ENCODE data around the gene CELF4. TPM values are rescaled to one million over a fixed set of nuclear protein-coding genes. Genes with fewer than 3 reads are reported as not detected.

Gene CELF4
- total RNA-seq, 1 experiment from 2014 or later = not detected

- Histone ChIP-seq H3K4me3 (no peak overlapping the region), H3K9me3 (replicated peaks) (no peaks in the 10 kb centered on the region), H3K27ac (no peak overlapping the region), H3K36me3 (no peaks in the 10 kb centered on the region), H3K4me1 (no peaks in the 10 kb centered on the region), H3K27me3 (no peaks in the 10 kb centered on the region)
- DNase-seq = no peak
Observed at GRCh38 chr18:37302519-37302918, 263.1 kb downstream of the CELF4 start.

- H3K4me1 ChIP-seq = no peaks in the 10 kb centered on the region
- H3K9me3 ChIP-seq (replicated peaks) = no peaks in the 10 kb centered on the region
- no peaks in the 10 kb centered on the region for H3K36me3 ChIP-seq
- no peaks in the 10 kb centered on the region for H3K27me3 ChIP-seq
- peak; percentile 36 to 52 for DNase-seq
- H3K27ac ChIP-seq = no peak overlapping the region
- no peak overlapping the region for H3K4me3 ChIP-seq
Observed at GRCh38 chr18:37299471-37300304, 265.9 kb downstream of the CELF4 start.

GRCh38 chr18:37298816-37299215 lies 266.8 kb downstream of the CELF4 start:
- Histone ChIP-seq H3K4me3 (no peak overlapping the region), H3K36me3 (no peaks in the 10 kb centered on the region), H3K9me3 (replicated peaks) (no peaks in the 10 kb centered on the region), H3K27me3 (no peaks in the 10 kb centered on the region), H3K4me1 (no peaks in the 10 kb centered on the region), H3K27ac (no peak overlapping the region)
- no peak for DNase-seq

- no peaks in the 10 kb centered on the region for H3K36me3 ChIP-seq
- H3K4me1 ChIP-seq = no peaks in the 10 kb centered on the region
- H3K9me3 ChIP-seq (replicated peaks) = no peaks in the 10 kb centered on the region
- H3K27me3 ChIP-seq = no peaks in the 10 kb centered on the region
- no peak overlapping the region for H3K27ac ChIP-seq
- H3K4me3 ChIP-seq = no peak overlapping the region
- no peak for DNase-seq
Observed at GRCh38 chr18:37297106-37297505, 268.5 kb downstream of the CELF4 start.

- DNase-seq = peak; percentile 6 to 22
- Histone ChIP-seq H3K27me3 (no peaks in the 10 kb centered on the region), H3K4me1 (no peaks in the 10 kb centered on the region), H3K4me3 (no peak overlapping the region), H3K36me3 (no peaks in the 10 kb centered on the region), H3K9me3 (replicated peaks) (no peaks in the 10 kb centered on the region), H3K27ac (no peak overlapping the region)
Observed at GRCh38 chr18:37294951-37295350, 270.6 kb downstream of the CELF4 start.

- no peaks in the 10 kb centered on the region for H3K9me3 ChIP-seq (replicated peaks)
- H3K27me3 ChIP-seq = no peaks in the 10 kb centered on the region
- H3K4me3 ChIP-seq = no peak overlapping the region
- no peaks in the 10 kb centered on the region for H3K36me3 ChIP-seq
- H3K27ac ChIP-seq = no peak overlapping the region
- no peaks in the 10 kb centered on the region for H3K4me1 ChIP-seq
- DNase-seq = no peak
Observed at GRCh38 chr18:37293359-37293758, 272.2 kb downstream of the CELF4 start.

GRCh38 chr18:37289423-37289822 lies 276.2 kb downstream of the CELF4 start:
- Histone ChIP-seq H3K27me3 (no peaks in the 10 kb centered on the region), H3K4me3 (no peak overlapping the region), H3K4me1 (no peaks in the 10 kb centered on the region), H3K27ac (no peak overlapping the region), H3K36me3 (no peaks in the 10 kb centered on the region), H3K9me3 (replicated peaks) (no peaks in the 10 kb centered on the region)
- peak; percentile 48 to 52 for DNase-seq

- no peaks in the 10 kb centered on the region for H3K27me3 ChIP-seq
- H3K27ac ChIP-seq = no peak overlapping the region
- DNase-seq = no peak
- H3K4me3 ChIP-seq = no peak overlapping the region
- no peaks in the 10 kb centered on the region for H3K36me3 ChIP-seq
- no peaks in the 10 kb centered on the region for H3K9me3 ChIP-seq (replicated peaks)
- no peaks in the 10 kb centered on the region for H3K4me1 ChIP-seq
Observed at GRCh38 chr18:37287601-37288000, 278.0 kb downstream of the CELF4 start.

GRCh38 chr18:37286801-37287200 lies 278.8 kb downstream of the CELF4 start:
- no peak overlapping the region for H3K27ac ChIP-seq
- no peaks in the 10 kb centered on the region for H3K9me3 ChIP-seq (replicated peaks)
- no peaks in the 10 kb centered on the region for H3K27me3 ChIP-seq
- H3K4me1 ChIP-seq = no peaks in the 10 kb centered on the region
- no peak for DNase-seq
- H3K4me3 ChIP-seq = no peak overlapping the region
- no peaks in the 10 kb centered on the region for H3K36me3 ChIP-seq

GRCh38 chr18:37285825-37286224 lies 279.8 kb downstream of the CELF4 start:
- H3K4me3 ChIP-seq = no peak overlapping the region
- H3K27me3 ChIP-seq = no peaks in the 10 kb centered on the region
- H3K4me1 ChIP-seq = no peaks in the 10 kb centered on the region
- H3K9me3 ChIP-seq (replicated peaks) = no peaks in the 10 kb centered on the region
- no peaks in the 10 kb centered on the region for H3K36me3 ChIP-seq
- no peak for DNase-seq
- H3K27ac ChIP-seq = no peak overlapping the region

GRCh38 chr18:37284260-37284659 lies 281.3 kb downstream of the CELF4 start:
- no peaks in the 10 kb centered on the region for H3K4me1 ChIP-seq
- H3K27me3 ChIP-seq = no peaks in the 10 kb centered on the region
- no peaks in the 10 kb centered on the region for H3K9me3 ChIP-seq (replicated peaks)
- H3K27ac ChIP-seq = no peak overlapping the region
- no peaks in the 10 kb centered on the region for H3K36me3 ChIP-seq
- no peak for DNase-seq
- H3K4me3 ChIP-seq = no peak overlapping the region

GRCh38 chr18:37282386-37283037 lies 283.1 kb downstream of the CELF4 start:
- Histone ChIP-seq H3K9me3 (replicated peaks) (no peaks in the 10 kb centered on the region), H3K27ac (no peak overlapping the region), H3K4me1 (no peaks in the 10 kb centered on the region), H3K4me3 (no peak overlapping the region), H3K36me3 (no peaks in the 10 kb centered on the region), H3K27me3 (no peaks in the 10 kb centered on the region)
- DNase-seq = no peak

- DNase-seq = no peak
- H3K4me1 ChIP-seq = no peaks in the 10 kb centered on the region
- no peaks in the 10 kb centered on the region for H3K36me3 ChIP-seq
- H3K27ac ChIP-seq = no peak overlapping the region
- no peaks in the 10 kb centered on the region for H3K27me3 ChIP-seq
- no peaks in the 10 kb centered on the region for H3K9me3 ChIP-seq (replicated peaks)
- H3K4me3 ChIP-seq = no peak overlapping the region
Observed at GRCh38 chr18:37280701-37281393, 284.8 kb downstream of the CELF4 start.

- Histone ChIP-seq H3K27me3 (no peaks in the 10 kb centered on the region), H3K27ac (no peak overlapping the region), H3K36me3 (no peaks in the 10 kb centered on the region), H3K4me3 (no peak overlapping the region), H3K9me3 (replicated peaks) (no peaks in the 10 kb centered on the region), H3K4me1 (no peaks in the 10 kb centered on the region)
- no peak for DNase-seq
Observed at GRCh38 chr18:37277804-37278203, 287.8 kb downstream of the CELF4 start.

All from SJCRH30 (cell line).